ENCODE measurements around the gene ACOT11. TPM values are rescaled to one million over a fixed set of nuclear protein-coding genes. Genes with fewer than 3 reads are reported as not detected.

Gene ACOT11
- total RNA-seq, 1 experiment from 2014 or later = 25.7 TPM

DNA sequence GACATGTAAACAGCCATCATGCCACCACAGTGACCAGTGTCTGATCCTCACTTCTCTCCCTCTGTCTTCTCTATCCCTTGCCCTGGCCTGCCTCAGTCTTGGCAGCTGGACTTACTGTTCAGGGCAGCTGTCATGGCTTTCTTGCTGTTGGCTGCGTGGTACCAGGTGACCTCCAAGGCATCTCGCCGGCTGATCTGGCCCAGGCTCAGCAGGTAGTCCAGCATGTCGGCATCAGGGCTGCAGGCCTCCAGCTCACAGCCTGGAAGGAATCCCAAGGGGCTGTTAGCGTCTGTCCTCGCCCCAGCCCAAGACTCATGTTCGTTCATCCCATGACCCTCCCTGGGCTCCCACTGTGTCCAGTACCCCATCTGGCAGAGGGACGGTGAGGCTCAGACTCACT is 71.7 kb downstream of the ACOT11 start:
- Histone ChIP-seq H3K79me2 (ENCODE audit: low read depth) (no peaks in the 10 kb centered on the region), H4K20me1 (ENCODE audit: insufficient read depth) (no peaks in the 10 kb centered on the region), H3K27me3 (ENCODE audit: insufficient read depth, low read depth) (peaks cover 20% of the 10 kb centered on the region; the same call in 1 of the 2 replicates), H3K9me2 (ENCODE audit: insufficient read depth) (no peaks in the 10 kb centered on the region), H3K4me2 (no peak overlapping the region), H3K27ac (no peak overlapping the region), H3K4me1 (replicated peaks; ENCODE audit: insufficient read depth) (no peaks in the 10 kb centered on the region), H3K9me3 (ENCODE audit: insufficient read depth, low read depth) (no peaks in the 10 kb centered on the region), H3K36me3 (ENCODE audit: low read depth) (no peaks in the 10 kb centered on the region), H2AFZ (no peak overlapping the region), H3F3A (ENCODE audit: insufficient read depth, low read depth) (no peaks in the 10 kb centered on the region), H3K4me3 (no peak overlapping the region)
- BruUV-seq (replicated peaks) = no TSS peak
- intact Hi-C loops (cut with micrococcal nuclease; ENCODE audit: unreplicated experiment) = no loop called here
- ChIA-PET CTCF (no interaction called here), POLR2A (ENCODE audit: unreplicated experiment) (no interaction called here)
- no peak for DNase-seq
- TF ChIP-seq, protein P1, sequence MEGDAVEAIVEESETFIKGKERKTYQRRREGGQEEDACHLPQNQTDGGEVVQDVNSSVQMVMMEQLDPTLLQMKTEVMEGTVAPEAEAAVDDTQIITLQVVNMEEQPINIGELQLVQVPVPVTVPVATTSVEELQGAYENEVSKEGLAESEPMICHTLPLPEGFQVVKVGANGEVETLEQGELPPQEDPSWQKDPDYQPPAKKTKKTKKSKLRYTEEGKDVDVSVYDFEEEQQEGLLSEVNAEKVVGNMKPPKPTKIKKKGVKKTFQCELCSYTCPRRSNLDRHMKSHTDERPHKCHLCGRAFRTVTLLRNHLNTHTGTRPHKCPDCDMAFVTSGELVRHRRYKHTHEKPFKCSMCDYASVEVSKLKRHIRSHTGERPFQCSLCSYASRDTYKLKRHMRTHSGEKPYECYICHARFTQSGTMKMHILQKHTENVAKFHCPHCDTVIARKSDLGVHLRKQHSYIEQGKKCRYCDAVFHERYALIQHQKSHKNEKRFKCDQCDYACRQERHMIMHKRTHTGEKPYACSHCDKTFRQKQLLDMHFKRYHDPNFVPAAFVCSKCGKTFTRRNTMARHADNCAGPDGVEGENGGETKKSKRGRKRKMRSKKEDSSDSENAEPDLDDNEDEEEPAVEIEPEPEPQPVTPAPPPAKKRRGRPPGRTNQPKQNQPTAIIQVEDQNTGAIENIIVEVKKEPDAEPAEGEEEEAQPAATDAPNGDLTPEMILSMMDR (conservative IDR thresholded peaks at IDR 0.05) = no peak
- no peak for TF ChIP-seq EZH2 (IDR thresholded peaks at IDR 0.05; ENCODE audit: low read depth)

DNA sequence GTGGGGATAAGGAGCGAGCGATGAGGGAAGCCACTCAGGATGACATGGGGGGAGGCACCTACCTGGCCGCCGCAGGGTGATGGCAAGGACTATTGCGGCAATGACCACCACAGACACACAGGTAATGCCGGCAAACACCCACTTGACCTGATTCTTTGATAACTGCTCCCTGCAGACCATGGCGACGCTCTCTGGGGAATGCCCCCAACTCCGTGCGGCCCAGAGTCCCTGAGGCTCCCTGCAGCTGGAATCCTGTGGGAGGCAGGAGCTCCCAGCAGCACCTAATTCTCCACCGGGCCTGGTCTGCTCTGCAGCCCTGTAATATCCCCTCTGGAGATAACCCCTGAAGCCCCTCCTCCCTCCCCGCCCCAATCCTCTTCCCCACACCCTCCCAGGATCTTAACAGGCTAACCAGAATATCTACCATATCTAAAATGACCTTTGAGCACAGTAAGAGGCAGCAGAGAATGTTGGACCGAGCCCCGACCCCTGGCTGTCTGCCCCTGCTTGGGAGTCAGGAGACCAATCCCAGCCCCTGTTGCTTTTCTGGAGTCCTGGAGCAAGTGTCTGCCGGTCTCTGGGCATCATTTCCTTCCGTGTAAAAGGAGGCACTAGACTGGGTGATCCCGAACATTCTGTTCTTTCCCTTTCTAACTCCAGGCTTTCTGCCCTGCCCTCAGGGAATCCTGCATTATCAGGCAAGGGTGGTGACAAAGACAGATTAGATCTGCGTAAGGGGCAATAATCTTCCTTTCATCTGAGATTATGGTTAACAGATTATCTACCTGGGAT is 75.4 kb downstream of the ACOT11 start, which contains the start of gene FAM151A:
Gene FAM151A, minus strand, starts transcription at position 310 of the 792 bp plus-strand sequence. Its CDS starts 130 bp downstream, at position 180.
- DNase-seq = no peak
- TF ChIP-seq, protein P1 (conservative IDR thresholded peaks at IDR 0.05) = no peak
- no peak for TF ChIP-seq EZH2 (IDR thresholded peaks at IDR 0.05; ENCODE audit: low read depth)
- Histone ChIP-seq H3F3A (ENCODE audit: insufficient read depth, low read depth) (no peaks in the 10 kb centered on the region), H3K9me2 (ENCODE audit: insufficient read depth) (no peaks in the 10 kb centered on the region), H3K9me3 (ENCODE audit: insufficient read depth, low read depth) (no peaks in the 10 kb centered on the region), H3K79me2 (ENCODE audit: low read depth) (no peaks in the 10 kb centered on the region), H3K4me3 (no peak within 1 kb of the TSS), H3K4me2 (no peak within 1 kb of the TSS), H3K27me3 (ENCODE audit: insufficient read depth, low read depth) (peaks cover 25% of the 10 kb centered on the region), H3K27ac (no peak within 1 kb of the TSS), H3K4me1 (replicated peaks; ENCODE audit: insufficient read depth) (no peaks in the 10 kb centered on the region), H2AFZ (no peak within 1 kb of the TSS), H3K36me3 (ENCODE audit: low read depth) (no peaks in the 10 kb centered on the region), H4K20me1 (ENCODE audit: insufficient read depth) (no peaks in the 10 kb centered on the region)
- no TSS peak for BruUV-seq (replicated peaks)
- ChIA-PET POLR2A (ENCODE audit: unreplicated experiment) (no interaction called here), CTCF (interaction anchor here (0.6 kb wide), 1 partner anchor 435 kb away, joined by 3 read pairs; no protein-coding TSS in a partner anchor)
- intact Hi-C loops (cut with micrococcal nuclease; ENCODE audit: unreplicated experiment) = no loop called here

DNA sequence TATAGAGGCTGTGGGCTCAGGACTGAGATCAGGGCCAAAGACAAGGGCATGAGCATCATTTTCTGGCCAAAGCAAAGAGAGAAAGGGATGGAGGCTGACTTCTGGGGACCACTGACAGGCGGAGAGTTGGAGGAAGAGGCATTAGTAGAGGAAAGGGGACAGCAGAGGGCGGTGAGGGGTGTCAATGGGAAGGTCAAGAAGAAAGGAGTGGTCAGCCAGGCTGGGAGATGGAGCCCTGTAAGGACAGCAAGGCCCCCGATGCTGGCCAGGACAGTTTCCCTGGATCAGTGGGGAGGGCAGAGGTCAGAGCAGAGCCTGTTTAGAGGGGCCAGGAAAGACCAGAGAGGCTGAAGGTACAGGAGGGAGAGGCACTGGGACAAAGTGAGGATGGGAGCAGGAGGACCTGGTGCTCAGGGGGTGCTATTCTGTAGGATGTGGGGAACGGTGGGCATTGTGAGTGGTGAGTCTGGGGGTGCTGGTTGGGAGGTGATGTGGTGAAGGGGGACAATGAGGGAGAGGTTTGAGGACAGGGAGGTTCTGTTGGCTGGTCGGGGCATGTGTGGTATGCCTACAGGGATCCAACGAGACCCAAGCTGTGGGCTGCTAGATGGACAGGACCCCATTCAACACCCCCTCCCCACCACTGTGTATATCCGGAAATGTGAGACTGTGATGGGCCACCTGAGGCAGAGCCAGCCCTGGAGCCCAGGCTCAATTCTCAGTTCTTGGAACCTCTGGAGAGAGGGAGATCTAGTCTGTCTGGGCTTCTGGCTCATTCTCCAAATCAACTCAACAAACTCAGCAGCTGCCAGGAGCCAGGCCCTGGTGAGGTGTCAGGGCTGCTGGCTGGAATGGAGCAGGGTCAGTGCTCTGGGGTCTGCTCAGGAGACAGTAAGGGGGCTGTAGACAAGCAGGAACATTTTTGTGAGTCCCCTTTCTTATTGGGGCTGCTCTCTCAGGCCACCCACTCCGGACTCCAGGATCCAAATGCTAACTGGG is 76.7 kb downstream of the ACOT11 start:
- ChIA-PET POLR2A (ENCODE audit: unreplicated experiment) (no interaction called here), CTCF (no interaction called here)
- H2AFZ ChIP-seq = no peak overlapping the region
- H3K4me2 ChIP-seq = no peak overlapping the region
- intact Hi-C loops (cut with micrococcal nuclease; ENCODE audit: unreplicated experiment) = no loop called here
- H3K4me3 ChIP-seq = no peak overlapping the region
- peaks cover 25% of the 10 kb centered on the region for H3K27me3 ChIP-seq (ENCODE audit: insufficient read depth, low read depth)
- no peaks in the 10 kb centered on the region for H3K36me3 ChIP-seq (ENCODE audit: low read depth)
- H3K79me2 ChIP-seq (ENCODE audit: low read depth) = no peaks in the 10 kb centered on the region
- H3K4me1 ChIP-seq (replicated peaks; ENCODE audit: insufficient read depth) = no peaks in the 10 kb centered on the region
- no peaks in the 10 kb centered on the region for H3F3A ChIP-seq (ENCODE audit: insufficient read depth, low read depth)
- H3K27ac ChIP-seq = no peak overlapping the region
- H3K9me3 ChIP-seq (ENCODE audit: insufficient read depth, low read depth) = no peaks in the 10 kb centered on the region
- BruUV-seq (replicated peaks) = no TSS peak
- no peaks in the 10 kb centered on the region for H4K20me1 ChIP-seq (ENCODE audit: insufficient read depth)
- DNase-seq = no peak
- no peaks in the 10 kb centered on the region for H3K9me2 ChIP-seq (ENCODE audit: insufficient read depth)
- TF ChIP-seq EZH2 (IDR thresholded peaks at IDR 0.05; ENCODE audit: low read depth) = no peak
- TF ChIP-seq, protein P1 (conservative IDR thresholded peaks at IDR 0.05) = no peak

Measured in PC-9 (cell line).